GM12864 (cell line): ENCODE results near the gene LECT2.

ENCODE experiments used
- DNase-seq: peaks from one replicate; pipeline ENCODE4 v3.0.0-alpha.2; 2011; ENCODE audit warnings: low read depth
- H3K4me3 ChIP-seq: 2 replicates; pipeline ENCODE4 v1.5.1; 2011; ENCODE audit warnings: mild to moderate bottlenecking, low read depth, low read length, control low read depth
- CTCF ChIP-seq: IDR thresholded peaks from 2 replicates; pipeline ENCODE4 v1.5.1; 2011; ENCODE audit warnings: low read depth, mild to moderate bottlenecking, moderate library complexity, low read length, control low read depth, inconsistent platforms; ENCODE audit errors: missing control alignments

LECT2 gene

DNA sequence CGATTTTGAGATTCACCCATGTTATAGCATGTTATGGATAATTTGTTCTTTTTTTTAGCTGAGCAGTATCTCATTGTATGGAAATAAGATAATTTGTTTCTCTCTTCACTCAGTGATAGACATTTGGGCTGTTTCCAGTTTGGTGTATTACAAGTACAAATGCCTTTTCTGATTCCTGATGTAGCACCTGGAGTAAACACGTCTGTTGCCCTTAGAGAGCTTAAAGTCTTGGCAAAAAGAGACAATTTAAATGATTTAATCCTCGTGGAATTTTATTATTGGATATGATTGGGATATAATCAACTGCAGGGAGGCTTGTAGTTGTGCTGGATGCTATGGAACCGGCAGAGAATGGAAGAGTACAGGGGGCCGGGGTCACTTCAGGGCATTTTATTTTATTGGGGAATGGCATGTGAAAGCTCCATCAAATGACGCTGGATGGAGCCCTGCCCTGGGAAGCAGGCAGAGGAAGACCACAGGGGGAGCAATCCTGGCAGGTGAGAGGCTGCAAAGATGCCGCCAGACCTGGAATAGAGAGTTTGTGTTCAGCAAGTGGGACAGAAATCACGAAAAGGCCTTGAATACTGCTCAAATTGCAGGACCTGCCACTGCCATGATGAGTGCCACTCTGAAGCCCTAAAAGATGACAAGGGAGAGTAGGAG, 43.0 kb upstream of the LECT2 start:
- no peak for TF ChIP-seq CTCF
- DNase-seq: no peak
- H3K4me3 ChIP-seq: no peak overlapping the region

DNA sequence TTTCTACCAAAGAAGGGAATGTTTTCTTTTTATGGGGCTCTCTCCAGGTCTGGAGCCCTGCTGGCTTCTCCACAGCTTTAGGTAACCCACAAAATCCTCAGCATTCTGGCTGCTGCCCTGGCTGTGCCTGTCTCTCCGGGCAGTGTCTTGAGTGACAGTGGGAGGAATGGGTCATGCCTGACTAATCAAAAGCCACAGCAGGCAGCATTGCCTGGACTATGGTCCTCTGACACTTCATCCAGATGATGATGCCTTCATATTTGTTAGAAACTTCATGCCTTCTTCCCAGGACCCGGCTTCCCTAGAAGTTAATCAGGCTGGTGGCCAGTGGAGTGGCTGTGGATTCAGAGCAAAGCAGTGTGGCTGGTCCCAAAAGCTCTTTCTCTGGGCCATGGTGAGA, 41.8 kb upstream of the LECT2 start:
- DNase-seq: no peak
- TF ChIP-seq CTCF: no peak
- no peak overlapping the region for H3K4me3 ChIP-seq

DNA sequence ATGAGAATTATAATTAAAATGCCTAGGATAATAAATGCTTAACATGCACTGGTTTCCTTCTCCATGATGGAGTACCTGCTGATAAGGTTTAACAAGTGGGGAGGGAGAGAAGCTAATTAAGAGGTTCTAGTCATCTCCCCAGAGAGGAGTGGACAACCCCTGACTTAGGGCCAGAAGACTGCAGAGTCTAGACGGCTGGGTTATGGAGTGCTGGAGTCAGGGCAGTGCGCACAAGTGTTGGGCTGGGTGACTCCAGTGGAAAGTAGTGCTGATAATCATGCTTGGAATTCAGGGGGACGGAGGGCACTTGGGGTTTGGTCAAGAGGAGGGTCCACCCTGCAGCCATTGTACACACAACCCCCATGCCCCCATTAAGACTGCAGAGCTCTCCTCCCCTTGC, 41.2 kb upstream of the LECT2 start:
- TF ChIP-seq CTCF: no peak
- no peak overlapping the region for H3K4me3 ChIP-seq
- no peak for DNase-seq

DNA sequence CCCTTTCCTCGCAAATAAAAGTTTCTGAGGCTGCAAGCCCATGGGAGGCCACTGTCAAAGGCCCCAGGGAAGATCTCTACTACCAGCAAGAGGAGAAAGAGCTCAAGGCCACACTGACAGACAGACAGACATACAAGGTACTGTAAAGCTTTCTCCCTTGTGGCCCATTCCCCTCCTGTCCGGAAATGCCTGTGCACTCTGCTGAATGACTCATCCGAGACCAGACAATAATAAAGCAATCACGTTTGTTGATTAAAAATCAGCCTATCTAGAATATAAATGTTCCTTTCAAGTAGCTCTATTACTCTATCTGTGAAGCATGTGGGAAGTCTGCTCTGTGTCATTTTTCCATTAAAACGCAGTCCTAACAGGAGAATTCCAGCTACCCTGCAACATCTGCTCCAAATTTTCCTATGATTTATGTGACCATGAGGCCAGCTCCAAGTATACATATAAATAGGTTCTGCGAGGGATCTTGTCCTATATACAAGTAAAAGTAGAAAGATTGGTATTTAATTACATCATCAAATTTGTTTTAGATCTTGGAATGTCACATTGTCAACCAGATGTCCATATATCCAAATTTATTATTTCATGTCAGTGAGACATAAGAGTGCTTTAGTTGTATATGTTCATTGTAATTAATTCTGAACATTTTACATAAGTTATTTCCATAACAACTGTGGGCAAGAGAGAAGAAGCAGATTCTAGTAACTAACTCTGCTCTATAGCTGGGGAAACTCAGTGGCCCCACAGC, 39.3 kb upstream of the LECT2 start:
- H3K4me3 ChIP-seq: no peak overlapping the region
- DNase-seq: no peak
- TF ChIP-seq CTCF: no peak

DNA sequence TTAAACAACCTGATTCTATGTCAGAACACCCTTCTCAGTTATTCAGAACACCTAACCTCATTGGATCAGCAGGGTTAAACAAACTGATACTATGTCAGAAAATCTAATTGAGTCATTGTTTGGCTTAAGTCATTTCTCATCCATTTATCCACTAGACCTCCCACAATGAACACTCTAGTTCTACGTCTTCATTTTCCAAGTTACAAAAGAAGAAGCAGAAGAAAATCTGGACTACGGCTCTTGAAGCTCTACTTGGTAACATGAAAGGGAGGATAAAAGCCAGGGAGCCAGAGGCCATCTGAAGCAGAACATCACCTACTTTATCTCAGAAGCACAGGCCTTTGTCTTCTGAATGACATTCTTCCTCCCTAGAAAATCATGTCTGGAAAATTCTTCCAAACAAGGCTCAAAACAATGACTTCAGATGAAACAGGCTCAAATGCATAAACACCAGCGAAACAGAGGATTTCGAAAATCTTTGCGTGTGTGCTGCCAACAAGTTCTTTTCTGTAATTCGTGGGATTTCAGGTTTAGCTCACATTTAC, 38.6 kb upstream of the LECT2 start:
- no peak for DNase-seq
- TF ChIP-seq CTCF: no peak
- no peak overlapping the region for H3K4me3 ChIP-seq

- H3K4me3 ChIP-seq: no peak overlapping the region
- no peak for DNase-seq
- no peak for TF ChIP-seq CTCF
These were observed 36.6 kb upstream of the LECT2 start for GRCh38 chr5:135991429-135991828.
